H1 (cell line): ENCODE results near the gene ABCA2.

Experiments
- ATF3 ChIP-seq: IDR thresholded peaks from 2 replicates; pipeline ENCODE4 v1.6.1; 2011; ENCODE audit warnings: low read depth, mild to moderate bottlenecking, low read length; ENCODE audit not compliant: insufficient read depth
- CTCF ChIP-seq, 3 experiments: IDR thresholded peaks; 1 replicate in 2 of 3; 2 replicates in 1 of 3; pipeline versions ENCODE4 v1.5.1 to v1.6.1; 2011; ENCODE audit warnings: low read length in 3 of 3, mild to moderate bottlenecking in 3 of 3, inconsistent platforms in 2 of 3, low read depth in 1 of 3, moderate library complexity in 1 of 3; ENCODE audit not compliant: insufficient read depth in 1 of 3; ENCODE audit errors: control extremely low read depth in 1 of 3
- GTF2F1 ChIP-seq: IDR thresholded peaks from 2 replicates; pipeline ENCODE4 v1.6.1; 2012; ENCODE audit warnings: low read depth, low read length, improper control_type of control experiment, borderline replicate concordance
- MAX ChIP-seq: IDR thresholded peaks from 2 replicates; pipeline ENCODE4 v1.6.1; 2012; ENCODE audit warnings: inconsistent platforms
- POLR2A ChIP-seq, 2 experiments: IDR thresholded peaks; 1 replicate in 1 of 2; 2 replicates in 1 of 2; pipeline ENCODE4 v1.6.1; 2011; ENCODE audit warnings: low read depth in 2 of 2, low read length in 2 of 2, mild to moderate bottlenecking in 2 of 2; ENCODE audit errors: control extremely low read depth in 1 of 2
- POLR2AphosphoS5 ChIP-seq: IDR thresholded peaks from 2 replicates; pipeline ENCODE4 v1.6.1; 2011; ENCODE audit warnings: low read depth, low read length
- TCF12 ChIP-seq: IDR thresholded peaks from 2 replicates; pipeline ENCODE4 v1.6.1; 2011; ENCODE audit warnings: low read depth, mild to moderate bottlenecking, low read length

GRCh38 chr9:137027369-137028262, at the start of gene ABCA2:
- TF ChIP-seq POLR2A (IDR thresholded peaks at IDR 0.05; ENCODE audit: control extremely low read depth in 1 of 2, low read depth in 2 of 2, low read length in 2 of 2) = no peak
- no peak for TF ChIP-seq TCF12
- TF ChIP-seq CTCF (IDR thresholded peaks at IDR 0.05; ENCODE audit: control extremely low read depth in 1 of 3, insufficient read depth in 1 of 3, low read depth in 1 of 3, low read length in 3 of 3) = no peak
- no peak for TF ChIP-seq ATF3
- TF ChIP-seq POLR2AphosphoS5 = no peak
- TF ChIP-seq GTF2F1 = no peak
- peak; percentile 7; the same call in 1 of the 2 replicates for TF ChIP-seq MAX
